22Rv1 (cell line): Measurements from ENCODE around the gene ZNF157.

Experiments
- H3K27ac ChIP-seq: fragments of 450-650 bp; 2 replicates; pipeline ENCODE4 v1.5.1; 2017
- ZFX ChIP-seq: fragments of 450-650 bp; IDR thresholded peaks from 2 replicates; pipeline ENCODE4 v1.6.1; 2017; ENCODE audit warnings: antibody characterized with exemption, borderline replicate concordance
- TF ChIP-seq, protein P1 (sequence below): fragments of 450-650 bp; IDR thresholded peaks from 2 replicates; pipeline ENCODE4 v1.5.1; 2017; ENCODE audit warnings: mild to moderate bottlenecking

The ZNF157 gene

DNA sequence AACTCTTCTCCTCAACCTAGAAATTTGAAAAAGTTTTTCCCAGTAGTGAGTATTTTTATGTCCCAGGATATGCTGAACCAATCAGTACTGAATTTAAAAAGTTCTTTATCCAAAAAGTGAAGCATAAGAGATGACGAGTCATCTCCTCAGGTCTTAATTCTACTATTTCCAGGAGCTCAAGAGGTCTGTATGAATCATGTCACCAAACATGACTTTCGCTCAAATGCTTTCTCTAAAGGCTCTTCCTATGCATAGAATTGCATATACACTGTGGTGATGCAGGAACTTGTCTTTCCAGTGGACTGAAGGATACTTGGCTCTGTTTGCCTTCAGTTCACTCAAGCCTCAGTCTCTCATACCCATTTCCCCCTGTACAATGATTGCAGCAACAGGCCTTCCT lies 76.6 kb downstream of the ZNF157 start:
- no peak for TF ChIP-seq ZFX
- TF ChIP-seq, protein P1, sequence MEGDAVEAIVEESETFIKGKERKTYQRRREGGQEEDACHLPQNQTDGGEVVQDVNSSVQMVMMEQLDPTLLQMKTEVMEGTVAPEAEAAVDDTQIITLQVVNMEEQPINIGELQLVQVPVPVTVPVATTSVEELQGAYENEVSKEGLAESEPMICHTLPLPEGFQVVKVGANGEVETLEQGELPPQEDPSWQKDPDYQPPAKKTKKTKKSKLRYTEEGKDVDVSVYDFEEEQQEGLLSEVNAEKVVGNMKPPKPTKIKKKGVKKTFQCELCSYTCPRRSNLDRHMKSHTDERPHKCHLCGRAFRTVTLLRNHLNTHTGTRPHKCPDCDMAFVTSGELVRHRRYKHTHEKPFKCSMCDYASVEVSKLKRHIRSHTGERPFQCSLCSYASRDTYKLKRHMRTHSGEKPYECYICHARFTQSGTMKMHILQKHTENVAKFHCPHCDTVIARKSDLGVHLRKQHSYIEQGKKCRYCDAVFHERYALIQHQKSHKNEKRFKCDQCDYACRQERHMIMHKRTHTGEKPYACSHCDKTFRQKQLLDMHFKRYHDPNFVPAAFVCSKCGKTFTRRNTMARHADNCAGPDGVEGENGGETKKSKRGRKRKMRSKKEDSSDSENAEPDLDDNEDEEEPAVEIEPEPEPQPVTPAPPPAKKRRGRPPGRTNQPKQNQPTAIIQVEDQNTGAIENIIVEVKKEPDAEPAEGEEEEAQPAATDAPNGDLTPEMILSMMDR, result no peak
- H3K27ac ChIP-seq, result no peak overlapping the region

DNA sequence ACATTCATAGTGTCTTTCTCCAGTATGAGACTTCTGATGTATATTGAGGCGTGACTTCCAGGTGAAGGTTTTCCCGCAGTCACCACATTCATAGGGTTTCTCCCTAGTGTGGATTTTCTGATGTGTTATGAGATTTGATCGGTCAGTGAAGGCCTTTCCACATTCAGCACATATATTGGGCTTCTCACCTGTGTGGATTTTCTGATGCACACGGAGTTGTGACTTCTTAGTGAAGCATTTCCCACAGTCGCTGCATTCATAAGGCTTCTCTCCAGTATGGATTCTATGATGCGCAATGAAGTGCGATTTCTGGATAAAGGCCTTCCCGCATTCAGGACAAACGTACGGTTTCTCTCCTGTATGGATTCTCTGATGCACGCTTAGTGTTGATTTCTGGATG lies 77.2 kb downstream of the ZNF157 start:
- no peak overlapping the region for H3K27ac ChIP-seq
- TF ChIP-seq, protein P1, result no peak
- TF ChIP-seq ZFX, result no peak

DNA sequence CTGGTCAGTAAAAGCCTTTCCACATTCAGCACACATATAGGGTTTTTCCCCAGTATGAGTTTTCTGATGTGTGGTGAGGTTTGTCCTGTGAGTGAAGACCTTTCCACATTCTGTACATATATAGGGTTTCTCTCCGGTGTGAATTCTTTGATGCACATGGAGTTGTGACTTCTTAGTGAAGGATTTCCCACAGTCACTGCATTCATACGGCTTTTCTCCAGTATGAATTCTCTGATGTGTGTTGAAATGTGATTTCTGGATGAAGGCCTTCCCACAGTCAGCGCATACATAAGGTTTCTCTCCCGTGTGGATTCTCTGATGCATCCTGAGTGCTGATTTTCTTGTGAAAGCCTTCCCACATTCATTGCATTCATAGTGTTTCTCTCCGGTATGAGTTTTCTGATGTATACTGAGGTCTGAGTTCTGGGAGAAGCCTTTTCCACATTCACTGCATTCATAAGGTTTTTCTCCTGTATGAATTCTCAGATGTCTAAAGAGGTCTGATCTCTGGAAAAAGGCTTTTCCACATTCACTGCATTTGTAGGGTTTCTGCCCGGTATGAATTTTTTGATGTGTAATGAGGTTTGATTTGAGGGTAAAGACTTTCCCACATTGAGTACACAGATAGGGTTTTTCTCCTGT lies 77.9 kb downstream of the ZNF157 start:
- no peak overlapping the region for H3K27ac ChIP-seq

DNA sequence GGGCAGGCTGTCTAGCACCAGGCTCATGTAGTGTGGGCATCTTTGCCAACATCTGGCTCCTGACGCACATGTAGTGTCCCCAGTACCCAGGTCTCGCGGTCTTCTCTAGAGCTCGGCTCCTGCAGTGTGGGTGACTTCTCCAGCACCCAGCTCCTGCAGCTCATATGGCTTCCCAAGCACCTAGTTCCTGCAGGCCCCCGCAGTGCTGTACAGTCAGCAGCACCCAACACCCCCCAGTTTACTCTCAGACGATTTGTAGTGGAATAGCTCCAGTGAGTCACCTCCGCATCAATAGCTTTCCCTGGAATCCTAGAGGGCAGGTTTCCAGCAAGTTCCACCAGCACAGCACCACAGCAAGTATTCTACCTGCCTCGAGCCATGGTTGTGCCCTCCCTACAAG lies 81.7 kb downstream of the ZNF157 start:
- no peak for TF ChIP-seq ZFX
- no peak overlapping the region for H3K27ac ChIP-seq

More for the DNA sequence above, 77.9 kb downstream of the ZNF157 start:
- TF ChIP-seq, protein P1, result no peak
- TF ChIP-seq ZFX, result no peak

DNA sequence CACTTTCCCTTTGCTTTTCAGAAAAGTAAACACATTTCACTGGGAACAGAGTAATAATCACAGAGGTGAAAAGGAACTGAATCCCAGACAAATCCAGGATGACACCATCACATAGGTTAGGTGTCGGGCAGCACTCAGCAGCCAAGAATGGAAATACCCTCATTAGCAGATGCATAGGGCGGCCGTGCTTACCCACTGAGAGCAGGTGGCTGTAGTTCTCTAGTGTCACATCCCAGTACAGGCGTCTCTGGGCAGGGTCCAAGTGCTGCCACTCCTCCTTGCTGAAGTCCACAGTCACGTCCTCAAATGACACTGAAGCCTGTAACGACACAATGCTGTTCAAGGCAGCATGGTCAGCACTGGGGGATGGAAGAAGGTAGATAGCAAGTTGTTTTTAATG lies 85.7 kb downstream of the ZNF157 start:
- TF ChIP-seq, protein P1, result no peak
- no peak for TF ChIP-seq ZFX
- H3K27ac ChIP-seq, result no peak overlapping the region

DNA sequence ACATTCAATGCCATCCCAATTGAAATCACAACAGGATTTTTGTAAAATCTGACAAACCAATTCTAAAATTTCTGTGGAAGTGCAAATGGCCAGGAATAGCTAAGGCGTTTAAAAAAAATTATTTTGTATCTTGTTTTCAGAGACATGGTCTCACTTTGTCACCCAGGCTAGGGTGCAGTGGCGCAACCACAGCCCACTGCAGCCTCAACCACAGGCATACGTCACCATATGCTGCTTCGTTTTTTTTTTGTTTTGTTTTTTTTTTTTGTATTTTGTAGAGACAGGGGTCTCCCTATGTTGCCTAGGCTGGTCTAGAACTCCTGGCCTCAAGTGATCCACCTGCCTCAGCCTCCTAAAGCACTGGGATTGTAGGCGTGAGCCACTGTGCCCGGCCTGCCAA lies 88.2 kb downstream of the ZNF157 start:
- no peak for TF ChIP-seq ZFX
- TF ChIP-seq, protein P1, result no peak
- no peak overlapping the region for H3K27ac ChIP-seq

DNA sequence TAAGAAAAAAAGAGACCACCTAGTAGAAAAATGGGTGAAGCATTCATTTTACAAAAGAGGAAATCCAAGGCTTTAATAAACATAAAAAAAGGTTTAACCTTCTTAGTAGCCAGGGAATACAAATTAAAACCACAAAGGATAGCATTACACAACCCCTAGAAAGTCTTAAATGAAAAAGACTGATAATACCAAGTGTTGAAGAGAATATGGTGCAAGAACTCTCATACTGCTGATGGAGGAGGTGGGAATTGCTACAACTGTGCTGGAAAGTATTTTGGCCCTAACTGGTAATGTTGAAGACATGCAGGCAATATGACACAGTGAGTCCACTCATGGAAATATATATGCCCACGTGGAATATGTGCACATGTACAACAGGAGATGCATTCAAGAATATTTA lies 90.2 kb downstream of the ZNF157 start:
- TF ChIP-seq, protein P1, result no peak
- no peak for TF ChIP-seq ZFX
- H3K27ac ChIP-seq, result no peak overlapping the region
